IMR-90 (cell line): ENCODE results near the gene OR52A5. TPM values are rescaled to one million over a fixed set of nuclear protein-coding genes. Genes with fewer than 3 reads are reported as not detected.

Experiments used
- ATAC-seq: fragments of 200-7000 bp; cut with Tn5 transposase; 2 replicates; pipeline ENCODE4 v1.9.1; 2020; ENCODE audit warnings: low read depth, mild to moderate bottlenecking, moderate library complexity
- BruUV-seq: library from RNA; stranded (reverse); fragments of 400-500 nt; replicated peaks from 2 replicates; lab custom pipeline; 2021; lab: Mats Ljungman, UMichigan
- CTCF ChIA-PET: fragments of 300-600 bp; formaldehyde crosslinking; extraction: SDS; loops from one replicate; lab custom pipeline; 2021; ENCODE audit warnings: antibody characterized with exemption; lab: Yijun Ruan, JAX
- POLR2A ChIA-PET: fragments of 300-600 bp; sonication (Branson Sonifier 250); formaldehyde crosslinking; loops from one replicate; lab custom pipeline; 2022; ENCODE audit warnings: antibody characterized with exemption; ENCODE audit not compliant: unreplicated experiment; lab: Charles Lee
- DNase-seq: peaks from one replicate; pipeline ENCODE4 v3.0.0; 2013
- H2AFZ ChIP-seq: replicated peaks from 2 replicates; pipeline ENCODE3; 2013; ENCODE audit warnings: low read length, mild to moderate bottlenecking; ENCODE audit not compliant: poor library complexity
- H2AK5ac ChIP-seq: 2 replicates; pipeline ENCODE4 v1.6.1; 2013; ENCODE audit warnings: low read depth, low read length, inconsistent platforms
- H2AK9ac ChIP-seq: replicated peaks from 2 replicates; pipeline ENCODE3; 2013; ENCODE audit warnings: mild to moderate bottlenecking, low read depth, low read length, moderate library complexity; ENCODE audit not compliant: poor library complexity
- H2BK120ac ChIP-seq: 2 replicates; pipeline ENCODE4 v1.6.1; 2013; ENCODE audit warnings: low read depth, low read length, inconsistent platforms
- H2BK15ac ChIP-seq: 3 replicates; pipeline ENCODE4 v1.6.1; 2013; ENCODE audit warnings: low read depth, low read length, inconsistent platforms
- H2BK20ac ChIP-seq: 2 replicates; pipeline ENCODE4 v1.6.1; 2013; ENCODE audit warnings: low read depth, mild to moderate bottlenecking, inconsistent platforms, low read length, moderate library complexity
- H2BK5ac ChIP-seq: 2 replicates; pipeline ENCODE4 v1.6.1; 2013; ENCODE audit warnings: mild to moderate bottlenecking, low read depth, low read length, inconsistent platforms; ENCODE audit not compliant: poor library complexity, severe bottlenecking
- H3K14ac ChIP-seq: replicated peaks from 2 replicates; pipeline ENCODE4 v1.6.1; 2013; ENCODE audit warnings: low read depth, low read length, inconsistent platforms
- H3K18ac ChIP-seq: 2 replicates; pipeline ENCODE4 v1.6.1; 2013; ENCODE audit warnings: low read depth, low read length, control low read depth
- H3K23ac ChIP-seq: 2 replicates; pipeline ENCODE4 v1.6.1; 2013; ENCODE audit warnings: low read depth, low read length, inconsistent platforms
- H3K27ac ChIP-seq: 2 replicates; pipeline ENCODE4 v1.5.1; 2013; ENCODE audit warnings: mild to moderate bottlenecking, control low read depth, low read length; ENCODE audit not compliant: insufficient read depth
- H3K27me3 ChIP-seq: 2 replicates; pipeline ENCODE4 v1.6.1; 2013; ENCODE audit warnings: low read length; ENCODE audit not compliant: control insufficient read depth, insufficient read depth
- H3K36me3 ChIP-seq: 2 replicates; pipeline ENCODE4 v1.6.1; 2013; ENCODE audit warnings: low read length, mixed read lengths; ENCODE audit not compliant: control insufficient read depth, insufficient read depth
- H3K4ac ChIP-seq: 2 replicates; pipeline ENCODE4 v1.6.1; 2013; ENCODE audit warnings: low read depth, low read length, inconsistent platforms
- H3K4me1 ChIP-seq: 2 replicates; pipeline ENCODE4 v1.6.1; 2013; ENCODE audit warnings: low read length, mixed read lengths; ENCODE audit not compliant: control insufficient read depth, insufficient read depth
- H3K4me2 ChIP-seq: 2 replicates; pipeline ENCODE4 v1.6.1; 2013; ENCODE audit warnings: low read depth, mild to moderate bottlenecking, control low read depth, low read length, moderate library complexity
- H3K4me3 ChIP-seq: 2 replicates; pipeline ENCODE4 v1.5.1; 2013; ENCODE audit warnings: low read depth, mild to moderate bottlenecking, control low read depth, low read length, moderate library complexity; ENCODE audit not compliant: insufficient read depth
- H3K56ac ChIP-seq: 2 replicates; pipeline ENCODE4 v1.6.1; 2013; ENCODE audit warnings: low read length, inconsistent platforms; ENCODE audit not compliant: insufficient read depth; ENCODE audit errors: extremely low read depth
- H3K79me1 ChIP-seq, 2 experiments: 2 replicates each; pipeline ENCODE4 v1.6.1; 2013; ENCODE audit warnings: low read length in 2 of 2, inconsistent platforms in 1 of 2, low read depth in 1 of 2
- H3K9ac ChIP-seq: 2 replicates; pipeline ENCODE4 v1.6.1; 2013; ENCODE audit warnings: low read depth, low read length, control low read depth
- H3K9me1 ChIP-seq: 2 replicates; pipeline ENCODE4 v1.6.1; 2013; ENCODE audit warnings: low read length, inconsistent platforms; ENCODE audit not compliant: insufficient read depth
- H3K9me3 ChIP-seq: 2 replicates; pipeline ENCODE4 v1.6.1; 2013; ENCODE audit warnings: low read length; ENCODE audit not compliant: control insufficient read depth, insufficient read depth
- H4K20me1 ChIP-seq: 2 replicates; pipeline ENCODE4 v1.6.1; 2013; ENCODE audit warnings: low read length, inconsistent platforms; ENCODE audit not compliant: insufficient read depth
- H4K5ac ChIP-seq: 2 replicates; pipeline ENCODE4 v1.6.1; 2013; ENCODE audit warnings: mild to moderate bottlenecking, low read depth, low read length, control low read depth
- H4K8ac ChIP-seq, 2 experiments: 2 replicates each; pipeline ENCODE4 v1.6.1; 2013; ENCODE audit warnings: low read depth in 2 of 2, low read length in 2 of 2, control low read depth in 1 of 2, inconsistent platforms in 1 of 2
- H4K91ac ChIP-seq: 2 replicates; pipeline ENCODE4 v1.6.1; 2013; ENCODE audit warnings: low read depth, low read length, inconsistent platforms; ENCODE audit not compliant: insufficient read depth
- BHLHE40 ChIP-seq: fragments of 150-350 bp; IDR thresholded peaks from 2 replicates; pipeline ENCODE4 v1.6.1; 2016; ENCODE audit warnings: mild to moderate bottlenecking, low read depth, low read length
- CEBPB ChIP-seq: IDR thresholded peaks from 2 replicates; pipeline ENCODE4 v1.6.1; 2012; ENCODE audit warnings: low read depth, low read length, improper control_type of control experiment
- CTCF ChIP-seq: conservative IDR thresholded peaks from 2 replicates; pipeline ENCODE4 v1.5.1; 2012; ENCODE audit warnings: mild to moderate bottlenecking, low read depth, low read length, improper control_type of control experiment
- FOS ChIP-seq: fragments of 150-350 bp; IDR thresholded peaks from 2 replicates; pipeline ENCODE4 v1.6.1; 2016; ENCODE audit warnings: low read depth, low read length
- MXI1 ChIP-seq: IDR thresholded peaks from 2 replicates; pipeline ENCODE4 v1.6.1; 2012; ENCODE audit warnings: low read depth, mild to moderate bottlenecking, low read length, moderate library complexity, borderline replicate concordance
- POLR2A ChIP-seq: IDR thresholded peaks from 2 replicates; pipeline ENCODE4 v1.6.1; 2012; ENCODE audit warnings: mild to moderate bottlenecking, low read depth, low read length
- RFX5 ChIP-seq: IDR thresholded peaks from 2 replicates; pipeline ENCODE4 v1.8.0; 2012; ENCODE audit warnings: low read depth, mild to moderate bottlenecking, low read length, moderate library complexity
- SMC3 ChIP-seq: fragments of 150-350 bp; IDR thresholded peaks from 2 replicates; pipeline ENCODE4 v1.6.1; 2016; ENCODE audit warnings: low read depth, mild to moderate bottlenecking, antibody characterized with exemption, low read length, moderate library complexity
- USF2 ChIP-seq: fragments of 150-350 bp; IDR thresholded peaks from 2 replicates; pipeline ENCODE4 v1.6.1; 2017; ENCODE audit warnings: mild to moderate bottlenecking, antibody characterized with exemption, low read length, low read depth
- WGBS, 2 experiments: methylation state at CpG; one replicate each; pipeline versions ENCODE4 v1.1.5 to v1.1.7; 2013; ENCODE audit warnings: missing lambda C conversion rate in 2 of 2; ENCODE audit not compliant: insufficient read length in 1 of 2; ENCODE audit errors: extremely low coverage in 2 of 2; 5-methylcytosine and 5-hydroxymethylcytosine counted together
- dilution Hi-C: fragments of 300-500 bp; cut with HindIII; formaldehyde crosslinking; loops from one replicate; pipeline ENCODE4 v1.14.3; 2018; ENCODE audit warnings: low sequenced_read_pairs; ENCODE audit not compliant: unreplicated experiment
- in situ Hi-C: fragments of 300-500 bp; cut with MboI; formaldehyde crosslinking; loops from 3 replicates; pipeline ENCODE4 v1.14.3; 2019; ENCODE audit warnings: low sequenced_read_pairs, inconsistent platforms, mixed read lengths
- intact Hi-C: fragments of 100-400 bp; cut with micrococcal nuclease; formaldehyde crosslinking; loops from 2 replicates; pipeline ENCODE4 v1.10.0; 2022
- polyA plus RNA-seq, 3 experiments: library from polyadenylated mRNA; depleted of rRNA; stranded (reverse); fragments of >200 nt; gene quantifications; 2 replicates each; pipeline ENCODE4 v1.2.3, GENCODE V29; 2012; ENCODE audit warnings: low replicate concordance in 1 of 3
- total RNA-seq: library from RNA; depleted of rRNA; stranded (reverse); fragments of >200 nt; gene quantifications from 2 replicates; pipeline ENCODE4 v1.2.3, GENCODE V29; 2012

The OR52A5 gene
- total and polyA plus RNA-seq, 2 of the 4 experiments (the other 2 are of a cell fraction) = not detected

- in situ Hi-C loops = loop anchor here (5.0 to 10.0 kb wide), 2 partner anchors 80 to 257 kb away; partner anchors contain the start of genes OR51M1 and OR51V1
- Histone ChIP-seq H2BK15ac (no peak overlapping the region), H3K9me3 (no peaks in the 10 kb centered on the region), H3K18ac (peak overlapping the region; percentile 26; the same call in 1 of the 2 replicates), H3K36me3 (no peaks in the 10 kb centered on the region), H2BK20ac (no peak overlapping the region), H4K91ac (no peak overlapping the region), H4K5ac (no peak overlapping the region), H3K56ac (no peak overlapping the region), H3K9me1 (no peaks in the 10 kb centered on the region), H3K27me3 (no peaks in the 10 kb centered on the region), H3K4me2 (no peak overlapping the region), H4K8ac (no peak overlapping the region; a peak in 1 of 4 replicates), H2BK120ac (no peak overlapping the region), H3K9ac (no peak overlapping the region), H3K4me3 (no peak overlapping the region), H3K14ac (no peak overlapping the region), H4K20me1 (no peaks in the 10 kb centered on the region), H3K79me1 (no peaks in the 10 kb centered on the region), H3K4me1 (no peaks in the 10 kb centered on the region), H2AFZ (no peak overlapping the region), H2BK5ac (no peak overlapping the region), H3K4ac (no peak overlapping the region), H2AK5ac (no peak overlapping the region), H2AK9ac (no peak overlapping the region), H3K23ac (no peak overlapping the region), H3K27ac (no peak overlapping the region)
- no peak for ATAC-seq
- CTCF ChIA-PET = interaction anchor here (0.6 to 1.0 kb wide), 6 partner anchors 17 to 1738 kb away, joined by 3 to 5 read pairs (median 3); partner anchors contain the start of gene OR10A2
- no TSS peak for BruUV-seq
- no peak for TF ChIP-seq RFX5
- TF ChIP-seq SMC3 = no peak
- no peak for TF ChIP-seq POLR2A
- no peak for TF ChIP-seq BHLHE40
- no peak for TF ChIP-seq MXI1
- no peak for TF ChIP-seq CEBPB
- TF ChIP-seq FOS = no peak
- no peak for TF ChIP-seq USF2
- TF ChIP-seq CTCF = no peak
- intact Hi-C loops = loop anchor here (1.0 to 2.0 kb wide), 6 partner anchors 79 to 683 kb away; partner anchors contain the start of gene OR52N2
- dilution Hi-C loops = no loop called here
- no CpG with 5 or more reads among the region's 4 CpGs for WGBS, 2 experiments
- POLR2A ChIA-PET = interaction anchor here (0.6 kb wide), 1 partner anchor 239 kb away, joined by 3 read pairs; no protein-coding TSS in a partner anchor
- DNase-seq = no peak
Observed at GRCh38 chr11:5124891-5125620, 13.1 kb downstream of the OR52A5 start.
